GM12878 (cell line): Measurements from ENCODE around the gene CTNNBL1. TPM values are rescaled to one million over a fixed set of nuclear protein-coding genes. Genes with fewer than 3 reads are reported as not detected.

Experiments
- ATAC-seq: fragments of 200-7000 bp; cut with Tn5 transposase; 3 replicates; pipeline ENCODE4 v1.9.1; 2020; ENCODE audit warnings: mild to moderate bottlenecking, moderate library complexity
- BruUV-seq: library from RNA; stranded (reverse); fragments of 400-500 nt; replicated peaks from 2 replicates; lab custom pipeline; 2021; lab: Mats Ljungman, UMichigan
- CTCF ChIA-PET: fragments of 300-600 bp; sonication (Branson Sonifier 250); formaldehyde crosslinking; extraction: SDS; loops from one replicate; lab custom pipeline; 2021; ENCODE audit warnings: inconsistent platforms; lab: Yijun Ruan, JAX
- POLR2A ChIA-PET: fragments of 350-600 bp; formaldehyde crosslinking; extraction: SDS; loops from one replicate; lab custom pipeline; 2021; ENCODE audit warnings: inconsistent platforms; lab: Charles Lee
- RAD21 ChIA-PET: fragments of 300-600 bp; sonication (Branson Sonifier 250); formaldehyde crosslinking; loops from one replicate; lab custom pipeline; 2023; ENCODE audit warnings: antibody characterized with exemption; ENCODE audit not compliant: unreplicated experiment; lab: Charles Lee
- SMC1A ChIA-PET: fragments of 300-600 bp; sonication (Branson Sonifier 250); formaldehyde crosslinking; loops from one replicate; lab custom pipeline; 2023; ENCODE audit not compliant: unreplicated experiment, uncharacterized antibody; lab: Charles Lee
- DNase-seq: peaks from one replicate; pipeline ENCODE4 v3.0.0-alpha.2; 2011; ENCODE audit warnings: low read depth, low spot score
- FAIRE-seq: peaks from 3 replicates; lab custom pipeline; 2011; peaks lifted over from hg19 to GRCh38; lab: Jason Lieb, UNC
- H2AFZ ChIP-seq: 2 replicates; pipeline ENCODE4 v1.6.0; 2011; ENCODE audit warnings: low read depth, low read length, control low read depth; ENCODE audit not compliant: control insufficient read depth
- H3K27ac ChIP-seq: 2 replicates; pipeline ENCODE4 v1.5.1; 2011; ENCODE audit warnings: control low read depth; ENCODE audit not compliant: control insufficient read depth, insufficient read depth
- H3K27me3 ChIP-seq, 2 experiments: replicated peaks in 1 of 2; 2 replicates each; pipeline versions ENCODE4 v1.6.0 to v1.6.1; 2011; ENCODE audit warnings: low read length in 1 of 2; ENCODE audit not compliant: control insufficient read depth in 2 of 2, insufficient read depth in 2 of 2
- H3K36me3 ChIP-seq, 2 experiments: 2 replicates each; pipeline ENCODE4 v1.5.1; 2011; ENCODE audit warnings: low read length in 1 of 2; ENCODE audit not compliant: control insufficient read depth in 2 of 2, insufficient read depth in 2 of 2
- H3K4me1 ChIP-seq: 2 replicates; pipeline ENCODE4 v1.6.1; 2011; ENCODE audit warnings: mild to moderate bottlenecking, low read length, moderate library complexity, mixed read lengths; ENCODE audit not compliant: control insufficient read depth, insufficient read depth
- H3K4me2 ChIP-seq: 2 replicates; pipeline ENCODE4 v1.6.0; 2011; ENCODE audit warnings: control low read depth; ENCODE audit not compliant: control insufficient read depth, insufficient read depth
- H3K4me3 ChIP-seq: fragments of 200-600 bp; sonication (generic); 2 replicates; pipeline ENCODE4 v1.5.1; 2016
- H3K79me2 ChIP-seq: 2 replicates; pipeline ENCODE4 v1.6.0; 2011; ENCODE audit warnings: low read length; ENCODE audit not compliant: control insufficient read depth, insufficient read depth
- H3K9ac ChIP-seq: 2 replicates; pipeline ENCODE4 v1.8.0; 2011; ENCODE audit warnings: low read length, control low read depth, mixed read lengths; ENCODE audit not compliant: control insufficient read depth, insufficient read depth
- H3K9me3 ChIP-seq: replicated peaks from 3 replicates; pipeline ENCODE4 v1.5.1; 2011; ENCODE audit warnings: mild to moderate bottlenecking, low read length; ENCODE audit not compliant: control insufficient read depth, insufficient read depth
- H4K20me1 ChIP-seq: 2 replicates; pipeline ENCODE4 v1.6.0; 2011; ENCODE audit not compliant: control insufficient read depth, insufficient read depth
- CBFB ChIP-seq: IDR thresholded peaks from 2 replicates; pipeline ENCODE4 v1.6.1; 2016; ENCODE audit warnings: antibody characterized with exemption, low read depth
- FOS ChIP-seq: IDR thresholded peaks from 3 replicates; pipeline ENCODE4 v1.6.1; 2011; ENCODE audit warnings: borderline replicate concordance; ENCODE audit not compliant: insufficient read length; ENCODE audit errors: extremely low read depth
- FOXM1 ChIP-seq: IDR thresholded peaks from 2 replicates; pipeline ENCODE4 v1.6.1; 2012; ENCODE audit warnings: low read depth, mild to moderate bottlenecking, inconsistent platforms, low read length, moderate library complexity
- HCFC1 ChIP-seq: fragments of 150-350 bp; IDR thresholded peaks from 2 replicates; pipeline ENCODE4 v1.6.1; 2014; ENCODE audit warnings: low read length
- LARP7 ChIP-seq: fragments of 450-650 bp; IDR thresholded peaks from 2 replicates; pipeline ENCODE4 v1.6.1; 2017; ENCODE audit warnings: mild to moderate bottlenecking
- NR2C2 ChIP-seq: IDR thresholded peaks from 2 replicates; pipeline ENCODE4 v1.6.1; 2011; ENCODE audit warnings: borderline replicate concordance, low read depth; ENCODE audit not compliant: control insufficient read depth, insufficient read length
- PKNOX1 ChIP-seq: fragments of 450-650 bp; IDR thresholded peaks from 2 replicates; pipeline ENCODE4 v1.6.1; 2016; ENCODE audit warnings: mild to moderate bottlenecking
- POLR2AphosphoS2 ChIP-seq: IDR thresholded peaks from 2 replicates; pipeline ENCODE4 v1.6.1; 2011; ENCODE audit warnings: low read depth, mild to moderate bottlenecking, low read length, improper control_type of control experiment, moderate library complexity
- RCOR1 ChIP-seq: conservative IDR thresholded peaks from 2 replicates; pipeline ENCODE4 v1.6.1; 2012; ENCODE audit warnings: low read depth, low read length, improper control_type of control experiment
- ZBED1 ChIP-seq: IDR thresholded peaks from 2 replicates; pipeline ENCODE4 v1.6.1; 2016; ENCODE audit warnings: borderline replicate concordance
- ZNF217 ChIP-seq: fragments of 450-650 bp; IDR thresholded peaks from 2 replicates; pipeline ENCODE4 v1.6.1; 2017; ENCODE audit warnings: antibody characterized with exemption, mild to moderate bottlenecking
- ZZZ3 ChIP-seq: IDR thresholded peaks from 2 replicates; pipeline ENCODE4 v1.6.1; 2011; ENCODE audit warnings: low read depth; ENCODE audit not compliant: control insufficient read depth, insufficient read length
- WGBS: methylation state at CpG from one replicate; pipeline ENCODE4 v1.1.6; 2016; ENCODE audit warnings: low lambda C conversion rate; ENCODE audit not compliant: insufficient replicate concordance, insufficient coverage; ENCODE audit errors: missing lambda C conversion rate; 5-methylcytosine and 5-hydroxymethylcytosine counted together
- in situ Hi-C: fragments of 300-500 bp; cut with MboI; formaldehyde crosslinking; loops from 9 replicates; pipeline ENCODE4 v1.14.3; 2018; ENCODE audit warnings: mixed read lengths
- intact Hi-C: fragments of 100-400 bp; cut with micrococcal nuclease; formaldehyde crosslinking; loops from one replicate; pipeline ENCODE4 v1.14.2; 2022; ENCODE audit not compliant: unreplicated experiment
- polyA plus RNA-seq, 11 experiments: library from polyadenylated mRNA; depleted of rRNA in 4 of 11; unstranded in 6 of 11; stranded (reverse) in 5 of 11; fragments of >200 nt; fragmentation: Nextera tagmentation in 4 of 11; fragmentation: Illumina TruSeq in 1 of 11; extraction: Ambion mirVana in 4 of 11; extraction: Trizol in 1 of 11; gene quantifications; 1 replicate in 1 of 11; 2 replicates in 10 of 11; pipeline versions ENCODE4 v1.2.1 to v1.2.3, GENCODE V29; 2011 to 2016; ENCODE audit warnings: inconsistent platforms in 2 of 11, missing spikeins in 2 of 11, low read depth in 1 of 11
- total RNA-seq, 4 experiments: library from RNA; depleted of rRNA in 3 of 4; stranded (reverse); fragments of >200 nt in 3 of 4; fragmentation: Illumina TruSeq in 1 of 4; extraction: Trizol in 1 of 4; gene quantifications; 2 replicates each; pipeline versions ENCODE4 v1.2.1 to v1.2.3, GENCODE V29; 2013 to 2021

CTNNBL1 gene
- total and polyA plus RNA-seq, 10 of the 15 experiments (the other 5 are each of a cell fraction or from before 2014, with no cell fraction given): 43.1 to 102 (median 67.8) TPM

- DNase-seq: no peak
- intact Hi-C loops: loop anchor here (10.0 kb wide), 1 partner anchor 251 kb away; no protein-coding TSS in a partner anchor
Measured at GRCh38 chr20:37905671-37906613, 212.1 kb downstream of the CTNNBL1 start.

More at GRCh38 chr20:37905671-37906613, 212.1 kb downstream of the CTNNBL1 start:
- Histone ChIP-seq H3K4me1 (no peaks in the 10 kb centered on the region; the same call in 1 of the 2 replicates), H3K4me2 (no peak overlapping the region), H3K27me3 (peaks cover 0 to 4% of the 10 kb centered on the region in 2 experiments; a peak in 2 of 4 replicates), H3K27ac (no peak overlapping the region), H2AFZ (no peak overlapping the region), H4K20me1 (no peaks in the 10 kb centered on the region), H3K9ac (no peak overlapping the region), H3K9me3 (no peaks in the 10 kb centered on the region), H3K79me2 (no peaks in the 10 kb centered on the region), H3K4me3 (no peak overlapping the region)
- 60% methylated on average over 14 of the region's 16 CpGs for WGBS
- CTCF ChIA-PET: interaction anchor here (1.0 kb wide), 1 partner anchor 88 kb away, joined by 5 read pairs; no protein-coding TSS in a partner anchor
- in situ Hi-C loops: loop anchor here (5.0 kb wide), 1 partner anchor 86 kb away; no protein-coding TSS in a partner anchor
- RAD21 ChIA-PET: interaction anchor here (0.6 to 1.6 kb wide), 3 partner anchors 74 to 315 kb away, joined by 3 to 4 read pairs (median 4); no protein-coding TSS in a partner anchor
- BruUV-seq: no TSS peak
- SMC1A ChIA-PET: interaction anchor here (1.8 kb wide), 1 partner anchor 316 kb away, joined by 6 read pairs; no protein-coding TSS in a partner anchor
- POLR2A ChIA-PET: no interaction called here
- no peak for FAIRE-seq
- TF ChIP-seq ZBED1 (no peak), FOXM1 (no peak), CBFB (no peak), LARP7 (no peak), POLR2AphosphoS2 (no peak), ZZZ3 (no peak), PKNOX1 (no peak), FOS (no peak), NR2C2 (no peak), HCFC1 (no peak), ZNF217 (no peak), RCOR1 (no peak)
- TF ChIP-seq, all 136 proteins: peak for 0
- H3K36me3 ChIP-seq: no peaks in the 10 kb centered on the region
- no peak for ATAC-seq
